HepG2 (cell line): ENCODE data around the gene CFAP43. TPM values are rescaled to one million over a fixed set of nuclear protein-coding genes. Genes with fewer than 3 reads are reported as not detected.

ENCODE experiments used
- ATAC-seq: fragments of 200-7000 bp; cut with Tn5 transposase; 3 replicates; pipeline ENCODE4 v1.9.1; 2020; ENCODE audit warnings: mild to moderate bottlenecking, moderate library complexity
- BruUV-seq: library from RNA; stranded (reverse); fragments of 400-500 nt; replicated peaks from 2 replicates; lab custom pipeline; 2021; lab: Mats Ljungman, UMichigan
- CTCF ChIA-PET: fragments of 300-600 bp; formaldehyde crosslinking; extraction: SDS; loops from one replicate; lab custom pipeline; 2021; ENCODE audit warnings: low total read pairs, inconsistent platforms, low intra/inter-chr PET ratio; lab: Yijun Ruan, JAX
- POLR2A ChIA-PET: fragments of 350-600 bp; sonication (Branson Sonifier 250); formaldehyde crosslinking; loops from one replicate; lab custom pipeline; 2020; ENCODE audit warnings: antibody characterized with exemption, inconsistent platforms; lab: Yijun Ruan, JAX
- DNase-seq: peaks from one replicate; pipeline ENCODE4 v3.0.0-alpha.2; 2015; ENCODE audit warnings: low spot score
- FAIRE-seq: peaks from 3 replicates; lab custom pipeline; 2011; peaks lifted over from hg19 to GRCh38; lab: Jason Lieb, UNC
- H2AFZ ChIP-seq: one replicate; pipeline ENCODE4 v1.6.1; 2011; ENCODE audit warnings: low read length, inconsistent platforms
- H3K27ac ChIP-seq: fragments of 300-600 bp; 3 replicates; pipeline ENCODE4 v1.8.0; 2011; ENCODE audit warnings: mixed run types, mild to moderate bottlenecking, mixed read lengths, low read length, inconsistent platforms; ENCODE audit not compliant: insufficient read depth; ENCODE audit errors: extremely low read length
- H3K27me3 ChIP-seq, 2 experiments: fragments of 200-600 bp in 1 of 2; 2 replicates in 1 of 2; 3 replicates in 1 of 2; pipeline versions ENCODE4 v1.6.0 to v1.8.0; 2011; ENCODE audit warnings: low read length in 2 of 2, mild to moderate bottlenecking in 2 of 2, moderate library complexity in 2 of 2, inconsistent platforms in 1 of 2; ENCODE audit not compliant: insufficient read depth in 2 of 2, control insufficient read depth in 1 of 2
- H3K36me3 ChIP-seq, 2 experiments: fragments of 200-600 bp in 1 of 2; replicated peaks in 1 of 2; 2 replicates in 1 of 2; 3 replicates in 1 of 2; pipeline versions ENCODE4 v1.5.1 to v1.8.0; 2011; ENCODE audit warnings: low read length in 2 of 2, inconsistent platforms in 1 of 2; ENCODE audit not compliant: insufficient read depth in 2 of 2, control insufficient read depth in 1 of 2
- H3K4me1 ChIP-seq: 2 replicates; pipeline ENCODE4 v1.5.1; 2012; ENCODE audit warnings: low read length, inconsistent platforms; ENCODE audit not compliant: insufficient read depth
- H3K4me2 ChIP-seq: 2 replicates; pipeline ENCODE4 v1.6.0; 2011; ENCODE audit warnings: low read depth, low read length, inconsistent platforms
- H3K4me3 ChIP-seq, 3 experiments: fragments of 200-600 bp in 1 of 3; sonication (generic), shearing (Covaris generic) in 1 of 3; replicated peaks in 1 of 3; 2 replicates each; pipeline ENCODE4 v1.5.1; 2011 to 2016; ENCODE audit warnings: low read length in 3 of 3, inconsistent platforms in 2 of 3, low read depth in 2 of 3, mild to moderate bottlenecking in 2 of 3, control low read depth in 1 of 3, mixed read lengths in 1 of 3; ENCODE audit not compliant: insufficient read depth in 1 of 3
- H3K79me2 ChIP-seq: one replicate; pipeline ENCODE4 v1.6.1; 2011; ENCODE audit warnings: low read length, inconsistent platforms; ENCODE audit not compliant: insufficient read depth
- H3K9ac ChIP-seq: 2 replicates; pipeline ENCODE4 v1.6.0; 2011; ENCODE audit warnings: mild to moderate bottlenecking, low read depth, low read length, inconsistent platforms; ENCODE audit not compliant: insufficient read depth
- H3K9me3 ChIP-seq: 2 replicates; pipeline ENCODE4 v1.5.1; 2012; ENCODE audit warnings: mild to moderate bottlenecking, low read length
- H4K20me1 ChIP-seq: 2 replicates; pipeline ENCODE4 v1.6.0; 2011; ENCODE audit warnings: inconsistent platforms, mild to moderate bottlenecking, low read length, moderate library complexity; ENCODE audit not compliant: insufficient read depth
- WGBS: methylation state at CpG from one replicate; pipeline ENCODE4 v1.1.6; 2017; ENCODE audit warnings: low lambda C conversion rate; 5-methylcytosine and 5-hydroxymethylcytosine counted together
- in situ Hi-C: cut with HindIII; loops from 2 replicates; pipeline ENCODE4 v1.10.0; 2017; ENCODE audit warnings: low pct_unique_long_range_greater_than_20kb; ENCODE audit not compliant: extremely low pct_ligation_motif_present
- intact Hi-C: fragments of 100-400 bp; cut with micrococcal nuclease; formaldehyde crosslinking; loops from one replicate; pipeline ENCODE4 v1.10.0; 2022; ENCODE audit not compliant: unreplicated experiment
- polyA plus RNA-seq, 8 experiments: library from polyadenylated mRNA; depleted of rRNA in 3 of 8; stranded (reverse) in 7 of 8; unstranded in 1 of 8; fragments of >200 nt; fragmentation: Illumina TruSeq in 4 of 8; extraction: Trizol in 4 of 8; gene quantifications; 2 replicates each; pipeline versions ENCODE4 v1.2.1 to v1.2.3, GENCODE V29; 2011 to 2016; ENCODE audit warnings: low read depth in 4 of 8, missing spikeins in 1 of 8, mixed read lengths in 1 of 8; ENCODE audit not compliant: insufficient read depth in 1 of 8
- total RNA-seq, 5 experiments: library from RNA; depleted of rRNA; stranded (reverse); fragments of >200 nt; fragmentation: Illumina TruSeq; extraction: Trizol; gene quantifications; 2 replicates each; pipeline ENCODE4 v1.2.3, GENCODE V29; 2016; ENCODE audit warnings: low read depth in 1 of 5
- TF ChIP-seq, protein P1 (sequence below): sonication (generic); formaldehyde crosslinking; IDR thresholded peaks from 2 replicates; pipeline ENCODE4 v1.4.0; 2020; ENCODE audit warnings: mild to moderate bottlenecking, missing genetic modification reagents
- TF ChIP-seq, protein P2 (sequence below): sonication (generic); formaldehyde crosslinking; IDR thresholded peaks from 2 replicates; pipeline ENCODE4 v1.9.0; 2021; ENCODE audit warnings: missing genetic modification reagents, borderline replicate concordance

Gene CFAP43
- total and polyA plus RNA-seq, 2 of the 13 experiments (the other 11 are each of a cell fraction or from before 2014, with no cell fraction given) = 0.24 to 0.38 TPM

DNA sequence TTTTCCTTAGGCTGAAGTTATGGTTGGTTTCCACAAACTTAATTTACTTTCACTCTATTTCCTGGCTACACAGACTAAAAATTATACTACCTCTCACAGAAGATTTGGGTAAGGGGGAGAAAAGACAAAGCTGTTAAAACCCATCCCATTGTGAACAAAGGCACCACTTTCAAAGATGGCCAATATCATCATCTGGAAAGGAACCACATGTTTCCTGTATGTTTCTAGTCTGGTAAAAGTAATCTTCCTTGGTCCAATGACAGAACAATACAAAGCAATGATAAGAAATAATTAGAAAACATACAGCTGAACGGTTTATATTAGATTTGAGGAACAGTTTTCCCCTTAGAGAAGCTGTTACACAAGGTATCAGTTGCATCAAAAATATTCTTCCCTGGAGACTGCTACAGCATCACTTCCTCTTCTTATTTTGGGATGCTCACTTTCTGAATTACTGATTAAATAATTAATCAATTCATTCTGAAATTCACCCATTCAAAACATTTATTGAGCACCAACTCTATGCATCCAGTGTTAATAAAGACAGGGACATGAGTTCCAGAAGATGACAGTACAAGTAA, 118.7 kb downstream of the CFAP43 start:
- H3K9ac ChIP-seq = no peak overlapping the region
- H3K4me1 ChIP-seq = peaks cover 12% of the 10 kb centered on the region
- no peaks in the 10 kb centered on the region for H3K79me2 ChIP-seq
- in situ Hi-C loops = no loop called here
- H3K27ac ChIP-seq = no peak overlapping the region
- FAIRE-seq (no peak), ATAC-seq (no peak), DNase-seq (no peak)
- no peak overlapping the region for H2AFZ ChIP-seq
- no peaks in the 10 kb centered on the region for H3K36me3 ChIP-seq
- 10% methylated on average over 1 of the region's 1 CpG for WGBS
- no peaks in the 10 kb centered on the region for H3K9me3 ChIP-seq
- intact Hi-C loops = no loop called here
- no TSS peak for BruUV-seq
- POLR2A ChIA-PET = no interaction called here
- no peaks in the 10 kb centered on the region for H4K20me1 ChIP-seq
- H3K4me2 ChIP-seq = no peak overlapping the region
- 0 out of 5 replicates have a peak, but pooled peaks cover 0 to 2% of the 10 kb centered on the region in 2 experiments for H3K27me3 ChIP-seq
- H3K4me3 ChIP-seq = no peak overlapping the region
- CTCF ChIA-PET = no interaction called here
- TF ChIP-seq, protein P1, sequence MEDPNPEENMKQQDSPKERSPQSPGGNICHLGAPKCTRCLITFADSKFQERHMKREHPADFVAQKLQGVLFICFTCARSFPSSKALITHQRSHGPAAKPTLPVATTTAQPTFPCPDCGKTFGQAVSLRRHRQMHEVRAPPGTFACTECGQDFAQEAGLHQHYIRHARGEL = no peak
- TF ChIP-seq, protein P2, sequence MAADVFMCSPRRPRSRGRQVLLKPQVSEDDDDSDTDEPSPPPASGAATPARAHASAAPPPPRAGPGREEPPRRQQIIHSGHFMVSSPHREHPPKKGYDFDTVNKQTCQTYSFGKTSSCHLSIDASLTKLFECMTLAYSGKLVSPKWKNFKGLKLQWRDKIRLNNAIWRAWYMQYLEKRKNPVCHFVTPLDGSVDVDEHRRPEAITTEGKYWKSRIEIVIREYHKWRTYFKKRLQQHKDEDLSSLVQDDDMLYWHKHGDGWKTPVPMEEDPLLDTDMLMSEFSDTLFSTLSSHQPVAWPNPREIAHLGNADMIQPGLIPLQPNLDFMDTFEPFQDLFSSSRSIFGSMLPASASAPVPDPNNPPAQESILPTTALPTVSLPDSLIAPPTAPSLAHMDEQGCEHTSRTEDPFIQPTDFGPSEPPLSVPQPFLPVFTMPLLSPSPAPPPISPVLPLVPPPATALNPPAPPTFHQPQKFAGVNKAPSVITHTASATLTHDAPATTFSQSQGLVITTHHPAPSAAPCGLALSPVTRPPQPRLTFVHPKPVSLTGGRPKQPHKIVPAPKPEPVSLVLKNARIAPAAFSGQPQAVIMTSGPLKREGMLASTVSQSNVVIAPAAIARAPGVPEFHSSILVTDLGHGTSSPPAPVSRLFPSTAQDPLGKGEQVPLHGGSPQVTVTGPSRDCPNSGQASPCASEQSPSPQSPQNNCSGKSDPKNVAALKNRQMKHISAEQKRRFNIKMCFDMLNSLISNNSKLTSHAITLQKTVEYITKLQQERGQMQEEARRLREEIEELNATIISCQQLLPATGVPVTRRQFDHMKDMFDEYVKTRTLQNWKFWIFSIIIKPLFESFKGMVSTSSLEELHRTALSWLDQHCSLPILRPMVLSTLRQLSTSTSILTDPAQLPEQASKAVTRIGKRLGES (CRISPR knock-in tag) = no peak
